NT2/D1 (cell line): ENCODE measurements around the gene MTNR1A.
"Not testable (repeated sequence)": the region's sequence is repeated elsewhere in the genome, so short reads cannot be mapped to it uniquely, and the experiment has no call there.

Experiments used
- DNase-seq: peaks from one replicate; pipeline ENCODE4 v3.0.0-alpha.2; 2011; ENCODE audit warnings: low read depth, low spot score
- H3K27me3 ChIP-seq: 2 replicates; pipeline ENCODE4 v1.6.0; 2011; ENCODE audit warnings: mild to moderate bottlenecking; ENCODE audit not compliant: insufficient read length, insufficient read depth
- H3K36me3 ChIP-seq: 2 replicates; pipeline ENCODE4 v1.6.1; 2011; ENCODE audit warnings: mild to moderate bottlenecking, low read length, mixed read lengths; ENCODE audit not compliant: insufficient read depth, insufficient read length
- H3K4me1 ChIP-seq: 2 replicates; pipeline ENCODE4 v1.5.1; 2011; ENCODE audit not compliant: insufficient read depth, insufficient read length
- H3K4me3 ChIP-seq: 2 replicates; pipeline ENCODE4 v1.5.1; 2011; ENCODE audit warnings: low read depth; ENCODE audit not compliant: insufficient read length
- H3K9ac ChIP-seq: 2 replicates; pipeline ENCODE4 v1.6.0; 2011; ENCODE audit warnings: low read depth; ENCODE audit not compliant: insufficient read length
- H3K9me3 ChIP-seq: 2 replicates; pipeline ENCODE4 v1.5.1; 2011; ENCODE audit warnings: mild to moderate bottlenecking, low read length; ENCODE audit not compliant: insufficient read depth
- SUZ12 ChIP-seq: IDR thresholded peaks from 2 replicates; pipeline ENCODE4 v1.6.1; 2011; ENCODE audit not compliant: insufficient read length, insufficient read depth; ENCODE audit errors: extremely low read depth
- YY1 ChIP-seq: IDR thresholded peaks from 2 replicates; pipeline ENCODE4 v1.6.1; 2011; ENCODE audit not compliant: insufficient read length, insufficient read depth
- ZNF274 ChIP-seq: IDR thresholded peaks from 2 replicates; pipeline ENCODE4 v1.6.1; 2011; ENCODE audit warnings: mild to moderate bottlenecking, low read depth, low read length

The MTNR1A gene

GRCh38 chr4:186543206-186543605 is 12.2 kb downstream of the MTNR1A start:
- no peaks in the 10 kb centered on the region for H3K4me1 ChIP-seq
- H3K27me3 ChIP-seq, result no peaks in the 10 kb centered on the region
- TF ChIP-seq SUZ12 (no peak), YY1 (no peak)
- no peak for DNase-seq
- H3K9me3 ChIP-seq, result no peaks in the 10 kb centered on the region; the same call in 1 of the 2 replicates
- H3K4me3 ChIP-seq, result no peak overlapping the region
- H3K36me3 ChIP-seq, result no peaks in the 10 kb centered on the region
- H3K9ac ChIP-seq, result no peak overlapping the region

- Histone ChIP-seq H3K27me3 (no peaks in the 10 kb centered on the region), H3K9me3 (no peaks in the 10 kb centered on the region; the same call in 1 of the 2 replicates), H3K4me3 (no peak overlapping the region), H3K4me1 (no peaks in the 10 kb centered on the region), H3K9ac (no peak overlapping the region), H3K36me3 (no peaks in the 10 kb centered on the region)
- no peak for TF ChIP-seq YY1
- TF ChIP-seq ZNF274, result no peak
- no peak for TF ChIP-seq SUZ12
- no peak for DNase-seq
Measured at GRCh38 chr4:186541801-186542200, 13.6 kb downstream of the MTNR1A start.

- H3K36me3 ChIP-seq, result no peaks in the 10 kb centered on the region
- no peak overlapping the region for H3K4me3 ChIP-seq
- TF ChIP-seq ZNF274, result no peak
- no peaks in the 10 kb centered on the region for H3K9me3 ChIP-seq
- no peak for DNase-seq
- no peaks in the 10 kb centered on the region for H3K27me3 ChIP-seq
- no peaks in the 10 kb centered on the region for H3K4me1 ChIP-seq
- H3K9ac ChIP-seq, result no peak overlapping the region
Measured at GRCh38 chr4:186537843-186538521, 17.4 kb downstream of the MTNR1A start.

GRCh38 chr4:186536285-186536684 is 19.1 kb downstream of the MTNR1A start:
- no peak for DNase-seq
- Histone ChIP-seq H3K9me3 (no peaks in the 10 kb centered on the region), H3K9ac (no peak overlapping the region), H3K4me3 (no peak overlapping the region), H3K4me1 (no peaks in the 10 kb centered on the region), H3K36me3 (no peaks in the 10 kb centered on the region), H3K27me3 (no peaks in the 10 kb centered on the region)
- TF ChIP-seq YY1, result no peak
- TF ChIP-seq SUZ12, result no peak
- TF ChIP-seq ZNF274, result no peak

GRCh38 chr4:186534056-186534455 is 21.3 kb downstream of the MTNR1A start:
- H3K36me3 ChIP-seq, result no peaks in the 10 kb centered on the region
- no peak for TF ChIP-seq SUZ12

GRCh38 chr4:186523927-186524326 is 31.4 kb downstream of the MTNR1A start:
- H3K27me3 ChIP-seq, H3K9me3 ChIP-seq, DNase-seq, H3K36me3 ChIP-seq, H3K4me3 ChIP-seq, H3K4me1 ChIP-seq, H3K9ac ChIP-seq: not testable (repeated sequence)

More at GRCh38 chr4:186534056-186534455, 21.3 kb downstream of the MTNR1A start:
- no peak overlapping the region for H3K9ac ChIP-seq
- no peak overlapping the region for H3K4me3 ChIP-seq
- no peak for DNase-seq
- no peaks in the 10 kb centered on the region for H3K9me3 ChIP-seq
- no peaks in the 10 kb centered on the region for H3K27me3 ChIP-seq
- H3K4me1 ChIP-seq, result no peaks in the 10 kb centered on the region

- H3K36me3 ChIP-seq, result no peaks in the 10 kb centered on the region
- no peaks in the 10 kb centered on the region for H3K4me1 ChIP-seq
- H3K9ac ChIP-seq, result no peak overlapping the region
- TF ChIP-seq ZNF274 (no peak), YY1 (no peak), SUZ12 (no peak)
- no peaks in the 10 kb centered on the region for H3K27me3 ChIP-seq
- H3K9me3 ChIP-seq, result no peaks in the 10 kb centered on the region
- DNase-seq, result no peak
- no peak overlapping the region for H3K4me3 ChIP-seq
Measured at GRCh38 chr4:186516287-186516686, 39.1 kb downstream of the MTNR1A start.
